B cell (primary cell): Measurements from ENCODE around the gene SMTN. TPM values are rescaled to one million over a fixed set of nuclear protein-coding genes. Genes with fewer than 3 reads are reported as not detected.
A peak's percentile ranks its signal among the peaks of the same experiment; 100 is the strongest.

Experiments used
- ATAC-seq: fragments of 200-7000 bp; cut with Tn5 transposase; one replicate; pipeline ENCODE4 v1.10.0; 2021; ENCODE audit warnings: low read depth, mild to moderate bottlenecking, moderate number of reproducible peaks, moderate library complexity
- CTCF ChIA-PET: fragments of 350-600 bp; sonication (Branson Sonifier 250); formaldehyde crosslinking; loops from one replicate; lab custom pipeline; 2021; ENCODE audit warnings: antibody characterized with exemption, inconsistent platforms; lab: Charles Lee
- POLR2A ChIA-PET: fragments of 350-600 bp; sonication (Branson Sonifier 250); formaldehyde crosslinking; loops from one replicate; lab custom pipeline; 2021; ENCODE audit warnings: antibody characterized with exemption; lab: Charles Lee
- DNase-seq: peaks from one replicate; pipeline ENCODE4 v3.0.0; 2013
- H2AFZ ChIP-seq: 2 replicates; pipeline ENCODE4 v1.6.1; 2012; ENCODE audit warnings: mild to moderate bottlenecking, low read depth, low read length; ENCODE audit not compliant: insufficient read depth, poor library complexity, severe bottlenecking
- H3K27ac ChIP-seq, 2 donors: 1 replicate in 1 of 2; 2 replicates in 1 of 2; pipeline ENCODE4 v1.5.1; 2012 to 2013; ENCODE audit warnings: low read length in 2 of 2, mild to moderate bottlenecking in 2 of 2, moderate library complexity in 1 of 2
- H3K27me3 ChIP-seq, 4 experiments: fragments of 200-600 bp in 1 of 4; sonication (generic) in 1 of 4; replicated peaks in 1 of 4; 1 replicate in 2 of 4; 2 replicates in 2 of 4; pipeline versions ENCODE4 v1.6.1 to v1.7.0; 2013 to 2016; ENCODE audit warnings: low read length in 3 of 4, mild to moderate bottlenecking in 2 of 4, mixed read lengths in 1 of 4, moderate library complexity in 1 of 4; ENCODE audit not compliant: insufficient read depth in 4 of 4, control insufficient read depth in 3 of 4; ENCODE audit errors: control extremely low read depth in 1 of 4
- H3K36me3 ChIP-seq, 2 experiments: replicated peaks in 1 of 2; 1 replicate in 1 of 2; 2 replicates in 1 of 2; pipeline versions ENCODE4 v1.6.1 to v1.7.1; 2013; ENCODE audit warnings: low read length in 1 of 2; ENCODE audit not compliant: insufficient read depth in 2 of 2, control insufficient read depth in 1 of 2; ENCODE audit errors: control extremely low read depth in 1 of 2, extremely low read depth in 1 of 2
- H3K4me1 ChIP-seq, 2 donors: fragments of 200-600 bp in 1 of 2; sonication (generic) in 1 of 2; 1 replicate in 1 of 2; 2 replicates in 1 of 2; pipeline versions ENCODE4 v1.5.1 to v1.6.1; 2013 to 2017; ENCODE audit warnings: low read length in 2 of 2; ENCODE audit not compliant: control insufficient read depth in 2 of 2, insufficient read depth in 2 of 2
- H3K4me2 ChIP-seq: replicated peaks from 2 replicates; pipeline ENCODE3; 2012; ENCODE audit warnings: mild to moderate bottlenecking, low read depth, low read length; ENCODE audit not compliant: poor library complexity, severe bottlenecking
- H3K4me3 ChIP-seq, 5 experiments: fragments of 200-600 bp in 1 of 5; sonication (generic) in 1 of 5; 1 replicate in 3 of 5; 2 replicates in 2 of 5; pipeline versions ENCODE4 v1.5.1 to v1.7.0; 2011 to 2016; ENCODE audit warnings: low read length in 4 of 5, mild to moderate bottlenecking in 4 of 5, low read depth in 2 of 5, control low read depth in 1 of 5, moderate library complexity in 1 of 5; ENCODE audit not compliant: insufficient read depth in 1 of 5; ENCODE audit errors: control extremely low read depth in 1 of 5, extremely low read depth in 1 of 5
- H3K79me2 ChIP-seq: fragments of 200-600 bp; sonication (generic); one replicate; pipeline ENCODE4 v1.6.0; 2016; ENCODE audit warnings: low read length; ENCODE audit not compliant: control insufficient read depth, insufficient read depth
- H3K9ac ChIP-seq: fragments of 200-600 bp; sonication (generic); 2 replicates; pipeline ENCODE4 v1.6.1; 2017; ENCODE audit warnings: mild to moderate bottlenecking, low read length, moderate library complexity
- H3K9me3 ChIP-seq, 3 donors: one replicate each; pipeline versions ENCODE4 v1.6.1 to v1.7.1; 2013; ENCODE audit warnings: low read length in 2 of 3; ENCODE audit not compliant: control insufficient read depth in 2 of 3, insufficient read depth in 1 of 3; ENCODE audit errors: control extremely low read depth in 1 of 3
- H4K20me1 ChIP-seq: 2 replicates; pipeline ENCODE4 v1.6.0; 2012; ENCODE audit warnings: mild to moderate bottlenecking, low read length; ENCODE audit not compliant: insufficient read depth, control insufficient read depth, poor library complexity, severe bottlenecking
- H3K27ac Mint-ChIP-seq: one replicate; pipeline ENCODE4 v1.8.0; 2021; ENCODE audit warnings: mixed read lengths
- H3K27me3 Mint-ChIP-seq: one replicate; pipeline ENCODE4 v1.8.0; 2021; ENCODE audit warnings: mixed read lengths
- H3K4me1 Mint-ChIP-seq: one replicate; pipeline ENCODE4 v1.8.0; 2021; ENCODE audit warnings: mixed read lengths
- H3K4me3 Mint-ChIP-seq: one replicate; pipeline ENCODE4 v1.8.0; 2021; ENCODE audit warnings: mixed read lengths
- H3K9me3 Mint-ChIP-seq: one replicate; pipeline ENCODE4 v1.8.0; 2022; ENCODE audit warnings: mixed read lengths; ENCODE audit not compliant: insufficient read depth
- EZH2 ChIP-seq: IDR thresholded peaks from 2 replicates; pipeline ENCODE4 v1.6.1; 2012; ENCODE audit warnings: borderline replicate concordance, low read depth, mild to moderate bottlenecking, moderate library complexity, low read length; ENCODE audit not compliant: insufficient read depth, poor library complexity, severe bottlenecking
- WGBS: methylation state at CpG from one replicate; pipeline ENCODE4 v1.1.5; 2013; ENCODE audit warnings: missing lambda C conversion rate; ENCODE audit not compliant: insufficient coverage; 5-methylcytosine and 5-hydroxymethylcytosine counted together
- intact Hi-C: fragments of 100-400 bp; cut with micrococcal nuclease; formaldehyde crosslinking; loops from one replicate; pipeline ENCODE4 v1.10.0; 2022
- polyA plus RNA-seq: library from polyadenylated mRNA; depleted of rRNA; stranded (reverse); fragments of >200 nt; gene quantifications from 2 replicates; pipeline ENCODE4 v1.2.3, GENCODE V29; 2012
- total RNA-seq, 2 donors: library from RNA; stranded (reverse); fragments of 120-200 nt in 1 of 2; gene quantifications; 1 replicate in 1 of 2; 2 replicates in 1 of 2; pipeline versions ENCODE4 v1.2.3 to v1.2.4, GENCODE V29; 2013 to 2022
- TF ChIP-seq, protein P1 (sequence below): fragments of 200-600 bp; IDR thresholded peaks from one replicate; pipeline ENCODE4 v1.8.0; 2022; ENCODE audit warnings: antibody characterized with exemption, mild to moderate bottlenecking

Gene SMTN
- total and polyA plus RNA-seq, 2 donors (not counting 1 experiment from before 2014, with no cell fraction given): 4.0 to 7.0 TPM

DNA sequence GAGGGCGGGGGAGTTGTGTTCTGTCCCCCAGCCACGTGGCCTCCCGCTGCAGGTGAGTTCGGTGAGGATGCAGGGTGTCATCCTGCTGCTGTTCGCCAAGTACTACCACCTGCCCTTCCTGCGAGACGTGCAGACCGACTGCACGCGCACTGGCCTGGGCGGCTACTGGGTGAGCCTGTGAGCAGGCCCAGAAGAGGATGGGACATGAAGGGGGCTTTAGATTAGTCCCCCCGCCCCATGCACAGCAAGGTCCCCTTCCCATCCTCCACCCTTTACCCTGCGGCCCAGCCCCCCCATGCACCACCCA is 45.7 kb downstream of the SMTN start:
- no peak overlapping the region for H2AFZ ChIP-seq
- no peaks in the 10 kb centered on the region for H3K36me3 ChIP-seq
- H3K4me3 ChIP-seq: no peak overlapping the region
- peaks cover 6% of the 10 kb centered on the region for H3K4me1 Mint-ChIP-seq
- H3K79me2 ChIP-seq: no peaks in the 10 kb centered on the region
- WGBS: 80% methylated on average over 7 of the region's 13 CpGs
- H3K4me1 ChIP-seq: peaks cover 5 to 12% of the 10 kb centered on the region in 2 donors
- H3K9me3 Mint-ChIP-seq: no peaks in the 10 kb centered on the region
- DNase-seq (no peak), ATAC-seq (no peak)
- intact Hi-C loops: no loop called here
- no peak for TF ChIP-seq EZH2
- TF ChIP-seq, protein P1, sequence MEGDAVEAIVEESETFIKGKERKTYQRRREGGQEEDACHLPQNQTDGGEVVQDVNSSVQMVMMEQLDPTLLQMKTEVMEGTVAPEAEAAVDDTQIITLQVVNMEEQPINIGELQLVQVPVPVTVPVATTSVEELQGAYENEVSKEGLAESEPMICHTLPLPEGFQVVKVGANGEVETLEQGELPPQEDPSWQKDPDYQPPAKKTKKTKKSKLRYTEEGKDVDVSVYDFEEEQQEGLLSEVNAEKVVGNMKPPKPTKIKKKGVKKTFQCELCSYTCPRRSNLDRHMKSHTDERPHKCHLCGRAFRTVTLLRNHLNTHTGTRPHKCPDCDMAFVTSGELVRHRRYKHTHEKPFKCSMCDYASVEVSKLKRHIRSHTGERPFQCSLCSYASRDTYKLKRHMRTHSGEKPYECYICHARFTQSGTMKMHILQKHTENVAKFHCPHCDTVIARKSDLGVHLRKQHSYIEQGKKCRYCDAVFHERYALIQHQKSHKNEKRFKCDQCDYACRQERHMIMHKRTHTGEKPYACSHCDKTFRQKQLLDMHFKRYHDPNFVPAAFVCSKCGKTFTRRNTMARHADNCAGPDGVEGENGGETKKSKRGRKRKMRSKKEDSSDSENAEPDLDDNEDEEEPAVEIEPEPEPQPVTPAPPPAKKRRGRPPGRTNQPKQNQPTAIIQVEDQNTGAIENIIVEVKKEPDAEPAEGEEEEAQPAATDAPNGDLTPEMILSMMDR: no peak
- CTCF ChIA-PET: no interaction called here
- H3K27me3 ChIP-seq: peaks cover 0 to 14% (median 0%) of the 10 kb centered on the region in 4 experiments
- H4K20me1 ChIP-seq: no peaks in the 10 kb centered on the region
- no peak overlapping the region for H3K9ac ChIP-seq
- no peak overlapping the region for H3K27ac ChIP-seq
- no peak overlapping the region for H3K4me3 Mint-ChIP-seq
- H3K27ac Mint-ChIP-seq: no peak overlapping the region
- H3K4me2 ChIP-seq: peak overlapping the region; percentile 43
- no peaks in the 10 kb centered on the region for H3K27me3 Mint-ChIP-seq
- peaks cover 0 to 9% (median 0%) of the 10 kb centered on the region in 3 donors for H3K9me3 ChIP-seq
- POLR2A ChIA-PET: no interaction called here

DNA sequence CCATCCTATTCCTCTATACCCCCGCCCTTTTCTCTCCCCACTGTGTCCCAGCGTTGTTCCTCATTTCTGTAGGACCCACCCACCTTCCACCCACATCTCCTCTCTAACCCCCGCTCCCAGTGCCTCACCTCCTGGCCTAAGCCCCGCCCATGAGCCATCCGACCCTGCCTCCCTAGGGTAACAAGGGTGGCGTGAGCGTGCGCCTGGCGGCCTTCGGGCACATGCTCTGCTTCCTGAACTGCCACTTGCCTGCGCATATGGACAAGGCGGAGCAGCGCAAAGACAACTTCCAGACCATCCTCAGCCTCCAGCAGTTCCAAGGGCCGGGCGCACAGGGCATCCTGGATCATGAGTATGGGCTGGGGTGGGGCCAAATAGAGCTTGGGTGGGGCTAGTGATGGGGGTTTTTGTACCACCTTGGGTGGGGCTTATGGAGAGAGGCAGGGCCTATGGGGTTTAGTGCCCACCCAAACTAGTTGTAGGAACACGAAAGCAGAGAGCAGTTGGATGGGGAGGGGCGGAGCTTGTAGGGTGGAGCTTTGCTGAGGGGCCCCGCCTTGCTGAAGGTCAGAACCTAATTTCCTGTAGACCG is 46.2 kb downstream of the SMTN start:
- H3K4me3 ChIP-seq: no peak overlapping the region
- TF ChIP-seq, protein P1: no peak
- TF ChIP-seq EZH2: no peak
- H3K4me2 ChIP-seq: peak overlapping the region; percentile 43
- WGBS: 40% methylated on average over 18 of the region's 19 CpGs
- Mint-ChIP-seq H3K27ac (no peak overlapping the region), H3K9me3 (no peaks in the 10 kb centered on the region), H3K27me3 (no peaks in the 10 kb centered on the region), H3K4me1 (peaks cover 6% of the 10 kb centered on the region), H3K4me3 (no peak overlapping the region)
- no peaks in the 10 kb centered on the region for H3K79me2 ChIP-seq
- no peak overlapping the region for H3K27ac ChIP-seq
- DNase-seq (no peak), ATAC-seq (no peak)
- peak overlapping the region; percentile 22 for H2AFZ ChIP-seq
- no peak overlapping the region for H3K9ac ChIP-seq
- H3K9me3 ChIP-seq: peaks cover 0 to 9% (median 0%) of the 10 kb centered on the region in 3 donors
- intact Hi-C loops: no loop called here
- POLR2A ChIA-PET: no interaction called here
- CTCF ChIA-PET: no interaction called here
- peaks cover 0 to 14% (median 0%) of the 10 kb centered on the region in 4 experiments for H3K27me3 ChIP-seq
- no peaks in the 10 kb centered on the region for H3K36me3 ChIP-seq
- no peaks in the 10 kb centered on the region for H4K20me1 ChIP-seq
- H3K4me1 ChIP-seq: peaks cover 5 to 12% of the 10 kb centered on the region in 2 donors
